GM12801 (cell line): ENCODE measurements around the gene CXCL14.

Experiments used
- TF ChIP-seq, protein P1 (sequence below): IDR thresholded peaks from one replicate; pipeline ENCODE4 v1.5.1; 2011; ENCODE audit warnings: control low read depth; ENCODE audit not compliant: insufficient read length; ENCODE audit errors: extremely low read depth

The CXCL14 gene

DNA sequence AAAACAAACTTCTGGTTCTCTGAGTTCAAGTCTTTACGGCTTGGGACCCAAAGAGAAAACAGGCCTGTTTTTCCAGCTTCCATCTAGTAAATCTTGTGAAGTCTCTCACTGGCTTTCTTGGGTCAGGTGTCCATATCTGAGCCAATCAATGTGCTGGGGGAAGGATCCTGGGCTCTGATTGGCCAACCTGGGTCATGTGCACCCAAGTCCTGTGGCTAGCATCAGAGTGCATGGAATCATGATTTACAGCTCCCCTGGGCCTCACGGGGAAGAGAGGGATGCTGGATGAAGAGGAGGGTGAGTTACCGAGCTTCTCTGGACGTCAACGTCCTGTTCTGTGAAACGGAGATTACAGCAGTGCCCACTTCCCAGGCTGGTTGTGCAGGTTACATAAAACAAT, 19.4 kb downstream of the CXCL14 start:
- TF ChIP-seq, protein P1, sequence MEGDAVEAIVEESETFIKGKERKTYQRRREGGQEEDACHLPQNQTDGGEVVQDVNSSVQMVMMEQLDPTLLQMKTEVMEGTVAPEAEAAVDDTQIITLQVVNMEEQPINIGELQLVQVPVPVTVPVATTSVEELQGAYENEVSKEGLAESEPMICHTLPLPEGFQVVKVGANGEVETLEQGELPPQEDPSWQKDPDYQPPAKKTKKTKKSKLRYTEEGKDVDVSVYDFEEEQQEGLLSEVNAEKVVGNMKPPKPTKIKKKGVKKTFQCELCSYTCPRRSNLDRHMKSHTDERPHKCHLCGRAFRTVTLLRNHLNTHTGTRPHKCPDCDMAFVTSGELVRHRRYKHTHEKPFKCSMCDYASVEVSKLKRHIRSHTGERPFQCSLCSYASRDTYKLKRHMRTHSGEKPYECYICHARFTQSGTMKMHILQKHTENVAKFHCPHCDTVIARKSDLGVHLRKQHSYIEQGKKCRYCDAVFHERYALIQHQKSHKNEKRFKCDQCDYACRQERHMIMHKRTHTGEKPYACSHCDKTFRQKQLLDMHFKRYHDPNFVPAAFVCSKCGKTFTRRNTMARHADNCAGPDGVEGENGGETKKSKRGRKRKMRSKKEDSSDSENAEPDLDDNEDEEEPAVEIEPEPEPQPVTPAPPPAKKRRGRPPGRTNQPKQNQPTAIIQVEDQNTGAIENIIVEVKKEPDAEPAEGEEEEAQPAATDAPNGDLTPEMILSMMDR = no peak

- TF ChIP-seq, protein P1 = no peak
These were observed 21.5 kb downstream of the CXCL14 start for GRCh38 chr5:135557076-135557838.

GRCh38 chr5:135556620-135557019, 22.2 kb downstream of the CXCL14 start:
- TF ChIP-seq, protein P1 = no peak

GRCh38 chr5:135555530-135555929, 23.3 kb downstream of the CXCL14 start:
- TF ChIP-seq, protein P1 = no peak

DNA sequence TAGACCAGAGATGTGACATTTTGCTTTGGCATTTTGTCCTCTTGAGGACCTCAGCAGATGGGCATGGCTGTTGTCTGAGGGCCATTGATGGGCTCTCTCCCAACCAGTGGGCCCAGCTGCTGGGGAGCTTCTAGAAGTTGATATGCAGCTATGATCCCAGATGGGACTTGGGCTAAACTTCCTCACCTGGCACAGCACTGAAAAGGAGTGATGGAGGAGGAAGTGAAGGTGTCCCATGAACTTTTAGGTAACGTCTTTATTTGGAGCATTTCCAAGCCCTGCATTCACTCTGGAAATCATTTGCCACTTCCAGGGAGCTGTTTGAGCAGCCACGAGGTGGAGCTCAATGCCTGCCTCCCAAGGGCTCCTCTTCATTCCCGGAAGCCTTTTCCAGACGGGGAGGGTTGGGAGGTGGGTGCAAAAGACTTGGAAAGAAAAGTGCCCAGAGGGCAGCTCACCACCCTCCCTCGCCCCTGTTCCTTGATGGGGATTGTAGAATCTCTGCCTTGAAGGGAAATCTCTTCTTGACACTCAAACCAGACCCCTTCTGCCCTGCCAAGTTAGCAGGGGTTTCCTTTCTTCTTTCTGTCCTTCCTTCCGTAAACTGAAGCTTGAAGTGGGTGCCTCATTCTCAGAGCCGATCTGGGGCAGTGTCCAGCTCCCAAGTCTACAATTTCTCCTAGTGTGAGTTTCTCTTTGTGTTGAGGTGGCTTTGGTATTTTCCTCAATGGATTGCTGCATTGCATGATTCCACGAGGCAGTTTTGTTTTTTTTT, 24.9 kb downstream of the CXCL14 start:
- TF ChIP-seq, protein P1 = no peak

- TF ChIP-seq, protein P1 = no peak
These were observed 27.0 kb downstream of the CXCL14 start for GRCh38 chr5:135551593-135552447.

GRCh38 chr5:135549413-135549812, 29.4 kb downstream of the CXCL14 start:
- TF ChIP-seq, protein P1 = no peak
